Type B pancreatic cell (in vitro differentiated cells): ENCODE data around the gene RHOF. TPM values are rescaled to one million over a fixed set of nuclear protein-coding genes. Genes with fewer than 3 reads are reported as not detected.

Experiments
- DNase-seq: peaks from one replicate; pipeline ENCODE4 v3.0.0; 2021; ENCODE audit warnings: mixed read lengths; ENCODE audit not compliant: unreplicated experiment; ENCODE audit errors: extremely low spot score
- H3K27ac Mint-ChIP-seq: 2 replicates; pipeline ENCODE4 v1.8.0; 2021; ENCODE audit warnings: mild to moderate bottlenecking, mixed read lengths
- H3K27me3 Mint-ChIP-seq: 2 replicates; pipeline ENCODE4 v1.8.0; 2021; ENCODE audit warnings: mixed read lengths
- H3K36me3 Mint-ChIP-seq: 2 replicates; pipeline ENCODE4 v1.8.0; 2021; ENCODE audit warnings: mixed read lengths
- H3K4me1 Mint-ChIP-seq: one replicate; pipeline ENCODE4 v1.8.0; 2021; ENCODE audit warnings: mixed read lengths; ENCODE audit not compliant: unreplicated experiment
- H3K4me3 Mint-ChIP-seq: 2 replicates; pipeline ENCODE4 v1.8.0; 2021; ENCODE audit warnings: mild to moderate bottlenecking, mixed read lengths
- H3K9me3 Mint-ChIP-seq: 2 replicates; pipeline ENCODE4 v1.8.0; 2021; ENCODE audit warnings: mixed read lengths
- CTCF ChIP-seq: fragments of 200-600 bp; sonication (generic); conservative IDR thresholded peaks from 2 replicates; pipeline ENCODE4 v1.5.0; 2021; ENCODE audit warnings: antibody characterized with exemption, mild to moderate bottlenecking
- total RNA-seq: library from RNA; stranded (reverse); gene quantifications from 2 replicates; pipeline ENCODE4 v1.2.1, GENCODE V29; 2021; ENCODE audit warnings: low replicate concordance

Gene RHOF
- total RNA-seq, 1 donor from 2014 or later, result 26.0 TPM

GRCh38 chr12:121733849-121734248 lies 59.6 kb downstream of the RHOF start:
- TF ChIP-seq CTCF, result no peak
- DNase-seq, result no peak
- H3K4me1 Mint-ChIP-seq, result no peaks in the 10 kb centered on the region
- no peak overlapping the region for H3K4me3 Mint-ChIP-seq
- no peaks in the 10 kb centered on the region for H3K27me3 Mint-ChIP-seq
- no peaks in the 10 kb centered on the region for H3K36me3 Mint-ChIP-seq
- H3K9me3 Mint-ChIP-seq, result no peaks in the 10 kb centered on the region
- no peak overlapping the region for H3K27ac Mint-ChIP-seq

- H3K4me1 Mint-ChIP-seq, result no peaks in the 10 kb centered on the region
- no peak overlapping the region for H3K27ac Mint-ChIP-seq
- H3K36me3 Mint-ChIP-seq, result no peaks in the 10 kb centered on the region
- no peaks in the 10 kb centered on the region for H3K27me3 Mint-ChIP-seq
- no peak for TF ChIP-seq CTCF
- no peak overlapping the region for H3K4me3 Mint-ChIP-seq
- DNase-seq, result no peak
- no peaks in the 10 kb centered on the region for H3K9me3 Mint-ChIP-seq
Observed at GRCh38 chr12:121731473-121731872, 62.0 kb downstream of the RHOF start.

GRCh38 chr12:121729021-121729420 lies 64.5 kb downstream of the RHOF start:
- DNase-seq, result no peak
- H3K36me3 Mint-ChIP-seq, result peaks cover 11% of the 10 kb centered on the region
- H3K27ac Mint-ChIP-seq, result no peak overlapping the region

More at GRCh38 chr12:121729021-121729420, 64.5 kb downstream of the RHOF start:
- TF ChIP-seq CTCF, result no peak
- Mint-ChIP-seq H3K4me3 (no peak overlapping the region), H3K27me3 (no peaks in the 10 kb centered on the region), H3K9me3 (no peaks in the 10 kb centered on the region), H3K4me1 (no peaks in the 10 kb centered on the region)

Other genes starting within 250 kb of the RHOF start
- 36.9 and 51.7 TPM in 2 replicates for gene KDM2B, start 212.7 kb downstream of the RHOF start, total RNA-seq
- gene ORAI1, start 167.2 kb downstream of the RHOF start, total RNA-seq, result 10.5 and 12.9 TPM in 2 replicates
- 0.80 and 0.83 TPM in 2 replicates for gene MORN3, start 124.0 kb downstream of the RHOF start, total RNA-seq
- gene TMEM120B, start 80.9 kb downstream of the RHOF start, total RNA-seq, result 11.3 and 14.0 TPM in 2 replicates
- gene SETD1B, start 10.3 kb upstream of the RHOF start, total RNA-seq, result 28.4 and 34.2 TPM in 2 replicates
- 0.92 TPM in 1 of 2 replicates, not detected in the other for gene HPD, start 65.2 kb upstream of the RHOF start, total RNA-seq
- gene PSMD9, start 95.1 kb upstream of the RHOF start, total RNA-seq, result 41.8 and 43.0 TPM in 2 replicates
- gene CFAP251, start 124.9 kb upstream of the RHOF start, total RNA-seq, result 2.6 and 3.3 TPM in 2 replicates
- 22.2 and 30.9 TPM in 2 replicates for gene BCL7A, start 228.2 kb upstream of the RHOF start, total RNA-seq